ENCODE measurements around the gene MED13. TPM values are rescaled to one million over a fixed set of nuclear protein-coding genes. Genes with fewer than 3 reads are reported as not detected.

MED13 gene
- polyA plus RNA-seq, 1 of the 3 experiments (the other 2 are of a cell fraction) = 6.3 TPM

DNA sequence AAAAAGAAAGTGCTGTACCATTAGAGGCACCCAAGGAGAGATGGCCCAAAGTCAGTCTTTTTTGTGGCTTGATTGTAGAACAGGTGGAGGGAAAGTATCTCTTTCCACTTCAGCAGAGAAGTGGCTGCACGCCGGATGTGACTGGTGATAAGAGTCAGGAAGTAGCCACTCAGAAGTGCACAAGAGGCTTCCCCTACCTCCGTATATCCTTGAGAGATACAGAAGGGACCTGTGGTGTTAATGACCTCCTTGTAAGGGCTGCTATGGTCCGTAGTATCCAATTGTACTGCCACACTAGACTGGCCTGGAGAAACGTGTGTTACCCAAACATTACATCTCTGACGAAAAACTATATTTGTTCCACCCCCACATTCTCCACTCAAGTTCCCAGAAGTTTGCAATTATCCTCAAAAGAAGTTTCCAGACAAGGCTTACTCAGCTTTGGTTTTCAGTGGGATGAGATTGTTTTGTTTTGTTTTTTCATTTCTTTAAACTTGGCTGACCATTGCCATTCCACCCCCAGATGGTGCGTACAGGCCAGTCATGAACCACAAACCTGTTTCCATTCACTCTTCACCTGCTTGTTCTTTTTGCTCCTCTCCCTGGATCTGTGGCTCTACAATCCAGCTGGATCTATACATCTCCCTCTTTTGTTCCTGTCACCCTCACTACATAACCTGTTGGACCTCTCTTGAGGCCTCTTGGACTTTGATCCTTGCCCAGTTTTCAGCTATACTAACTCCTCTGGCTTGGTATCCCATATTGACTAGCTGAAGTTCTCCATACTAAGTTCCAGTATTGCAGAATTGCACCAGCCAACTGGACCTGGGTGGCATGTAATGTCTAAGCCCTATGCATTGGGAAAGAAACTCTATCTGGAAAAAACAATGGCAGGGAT, 20.7 kb upstream of the MED13 start:
- Histone ChIP-seq H3K27ac (ENCODE audit: low read depth in 2 of 2, low read length in 1 of 2) (no peak overlapping the region), H3F3A (replicated peaks; ENCODE audit: insufficient read depth) (no peaks in the 10 kb centered on the region), H3K4me2 (no peak overlapping the region), H3K4me3 (ENCODE audit: low read depth in 2 of 2, low read length in 1 of 2) (no peak overlapping the region), H3K79me2 (ENCODE audit: insufficient read depth) (no peaks in the 10 kb centered on the region), H4K20me1 (ENCODE audit: insufficient read depth) (no peaks in the 10 kb centered on the region), H3K4me1 (ENCODE audit: control insufficient read depth in 1 of 2, insufficient read depth in 2 of 2, low read depth in 1 of 2, low read length in 1 of 2) (no peaks in the 10 kb centered on the region), H3K9me2 (no peaks in the 10 kb centered on the region), H3K36me3 (replicated peaks in 1 of 2; ENCODE audit: control insufficient read depth in 1 of 2, insufficient read depth in 2 of 2, low read length in 1 of 2) (no peaks in the 10 kb centered on the region), H2AFZ (ENCODE audit: low read depth) (no peak overlapping the region), H3K9ac (no peak overlapping the region), H3K27me3 (ENCODE audit: insufficient read depth) (no peaks in the 10 kb centered on the region), H3K9me3 (no peaks in the 10 kb centered on the region)
- WGBS (ENCODE audit: low lambda C conversion rate) = 77% methylated on average over 7 of the region's 7 CpGs
- CTCF ChIA-PET = interaction anchor here (0.9 to 1.5 kb wide), 3 partner anchors 24 to 95 kb away, joined by 3 to 4 read pairs (median 4); no protein-coding TSS in a partner anchor
- TF ChIP-seq SMC3 (IDR thresholded peaks at IDR 0.05; ENCODE audit: low read depth, low read length) (no peak), MXI1 (IDR thresholded peaks at IDR 0.05; ENCODE audit: low read depth, low read length) (no peak), RFX5 (IDR thresholded peaks at IDR 0.05; ENCODE audit: low read length) (no peak), TEAD4 (IDR thresholded peaks at IDR 0.05; ENCODE audit: borderline replicate concordance, insufficient read depth) (no peak), RAD21 (IDR thresholded peaks at IDR 0.05; ENCODE audit: low read length) (no peak), EP300 (IDR thresholded peaks at IDR 0.05; ENCODE audit: borderline replicate concordance in 1 of 2, low read depth in 1 of 2, low read length in 1 of 2) (no peak), FOXJ3 (CRISPR knock-in tag; IDR thresholded peaks at IDR 0.05) (no peak), FOSL2 (IDR thresholded peaks at IDR 0.05; ENCODE audit: borderline replicate concordance, low read depth) (no peak), SIN3A (IDR thresholded peaks at IDR 0.05; ENCODE audit: borderline replicate concordance, low read depth, low read length) (no peak), TCF12 (IDR thresholded peaks at IDR 0.05) (no peak)
- TF ChIP-seq, protein P1, sequence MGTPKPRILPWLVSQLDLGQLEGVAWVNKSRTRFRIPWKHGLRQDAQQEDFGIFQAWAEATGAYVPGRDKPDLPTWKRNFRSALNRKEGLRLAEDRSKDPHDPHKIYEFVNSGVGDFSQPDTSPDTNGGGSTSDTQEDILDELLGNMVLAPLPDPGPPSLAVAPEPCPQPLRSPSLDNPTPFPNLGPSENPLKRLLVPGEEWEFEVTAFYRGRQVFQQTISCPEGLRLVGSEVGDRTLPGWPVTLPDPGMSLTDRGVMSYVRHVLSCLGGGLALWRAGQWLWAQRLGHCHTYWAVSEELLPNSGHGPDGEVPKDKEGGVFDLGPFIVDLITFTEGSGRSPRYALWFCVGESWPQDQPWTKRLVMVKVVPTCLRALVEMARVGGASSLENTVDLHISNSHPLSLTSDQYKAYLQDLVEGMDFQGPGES (IDR thresholded peaks at IDR 0.05; ENCODE audit: low read depth, low read length) = no peak
- TF ChIP-seq, protein P2, sequence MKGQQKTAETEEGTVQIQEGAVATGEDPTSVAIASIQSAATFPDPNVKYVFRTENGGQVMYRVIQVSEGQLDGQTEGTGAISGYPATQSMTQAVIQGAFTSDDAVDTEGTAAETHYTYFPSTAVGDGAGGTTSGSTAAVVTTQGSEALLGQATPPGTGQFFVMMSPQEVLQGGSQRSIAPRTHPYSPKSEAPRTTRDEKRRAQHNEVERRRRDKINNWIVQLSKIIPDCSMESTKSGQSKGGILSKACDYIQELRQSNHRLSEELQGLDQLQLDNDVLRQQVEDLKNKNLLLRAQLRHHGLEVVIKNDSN (IDR thresholded peaks at IDR 0.05; ENCODE audit: borderline replicate concordance, low read depth) = no peak
- TF ChIP-seq, protein P3, sequence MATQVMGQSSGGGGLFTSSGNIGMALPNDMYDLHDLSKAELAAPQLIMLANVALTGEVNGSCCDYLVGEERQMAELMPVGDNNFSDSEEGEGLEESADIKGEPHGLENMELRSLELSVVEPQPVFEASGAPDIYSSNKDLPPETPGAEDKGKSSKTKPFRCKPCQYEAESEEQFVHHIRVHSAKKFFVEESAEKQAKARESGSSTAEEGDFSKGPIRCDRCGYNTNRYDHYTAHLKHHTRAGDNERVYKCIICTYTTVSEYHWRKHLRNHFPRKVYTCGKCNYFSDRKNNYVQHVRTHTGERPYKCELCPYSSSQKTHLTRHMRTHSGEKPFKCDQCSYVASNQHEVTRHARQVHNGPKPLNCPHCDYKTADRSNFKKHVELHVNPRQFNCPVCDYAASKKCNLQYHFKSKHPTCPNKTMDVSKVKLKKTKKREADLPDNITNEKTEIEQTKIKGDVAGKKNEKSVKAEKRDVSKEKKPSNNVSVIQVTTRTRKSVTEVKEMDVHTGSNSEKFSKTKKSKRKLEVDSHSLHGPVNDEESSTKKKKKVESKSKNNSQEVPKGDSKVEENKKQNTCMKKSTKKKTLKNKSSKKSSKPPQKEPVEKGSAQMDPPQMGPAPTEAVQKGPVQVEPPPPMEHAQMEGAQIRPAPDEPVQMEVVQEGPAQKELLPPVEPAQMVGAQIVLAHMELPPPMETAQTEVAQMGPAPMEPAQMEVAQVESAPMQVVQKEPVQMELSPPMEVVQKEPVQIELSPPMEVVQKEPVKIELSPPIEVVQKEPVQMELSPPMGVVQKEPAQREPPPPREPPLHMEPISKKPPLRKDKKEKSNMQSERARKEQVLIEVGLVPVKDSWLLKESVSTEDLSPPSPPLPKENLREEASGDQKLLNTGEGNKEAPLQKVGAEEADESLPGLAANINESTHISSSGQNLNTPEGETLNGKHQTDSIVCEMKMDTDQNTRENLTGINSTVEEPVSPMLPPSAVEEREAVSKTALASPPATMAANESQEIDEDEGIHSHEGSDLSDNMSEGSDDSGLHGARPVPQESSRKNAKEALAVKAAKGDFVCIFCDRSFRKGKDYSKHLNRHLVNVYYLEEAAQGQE (IDR thresholded peaks at IDR 0.05; ENCODE audit: low read depth, low read length) = no peak
- POLR2A ChIA-PET = no interaction called here
- no peak for DNase-seq

Measured in SK-N-SH (cell line).